Immature natural killer cell (primary cell): ENCODE data around the gene ZSCAN25. TPM values are rescaled to one million over a fixed set of nuclear protein-coding genes. Genes with fewer than 3 reads are reported as not detected.
"Not testable (repeated sequence)": the region's sequence is repeated elsewhere in the genome, so short reads cannot be mapped to it uniquely, and the experiment has no call there.

Experiments used
- DNase-seq, 3 donors: peaks; one replicate each; pipeline ENCODE4 v3.0.0; 2022; ENCODE audit warnings: mixed read lengths in 1 of 3
- H3K27ac Mint-ChIP-seq, 6 donors: one replicate each; pipeline ENCODE4 v1.8.0; 2020; ENCODE audit warnings: mixed read lengths in 6 of 6, mild to moderate bottlenecking in 5 of 6, inconsistent platforms in 4 of 6, moderate library complexity in 3 of 6
- H3K27me3 Mint-ChIP-seq, 3 donors: one replicate each; pipeline ENCODE4 v1.8.0; 2020 to 2021; ENCODE audit warnings: low read depth in 3 of 3, mild to moderate bottlenecking in 3 of 3, mixed read lengths in 3 of 3, moderate library complexity in 3 of 3, inconsistent platforms in 1 of 3
- H3K36me3 Mint-ChIP-seq, 3 donors: one replicate each; pipeline ENCODE4 v1.8.0; 2020; ENCODE audit warnings: mixed read lengths in 3 of 3, inconsistent platforms in 2 of 3, mild to moderate bottlenecking in 2 of 3
- H3K4me1 Mint-ChIP-seq, 2 donors: one replicate each; pipeline ENCODE4 v1.8.0; 2020; ENCODE audit warnings: inconsistent platforms in 2 of 2, mild to moderate bottlenecking in 2 of 2, mixed read lengths in 2 of 2, moderate library complexity in 1 of 2
- H3K4me3 Mint-ChIP-seq, 5 donors: one replicate each; pipeline ENCODE4 v1.8.0; 2020; ENCODE audit warnings: mild to moderate bottlenecking in 5 of 5, mixed read lengths in 5 of 5, inconsistent platforms in 3 of 5, moderate library complexity in 3 of 5
- H3K9me3 Mint-ChIP-seq, 6 donors: one replicate each; pipeline ENCODE4 v1.8.0; 2020; ENCODE audit warnings: mild to moderate bottlenecking in 6 of 6, mixed read lengths in 6 of 6, inconsistent platforms in 4 of 6, moderate library complexity in 3 of 6
- polyA plus RNA-seq, 3 donors: library from polyadenylated mRNA; unstranded; fragments of 300-500 nt; fragmentation: Illumina TruSeq; gene quantifications; one replicate each; pipeline ENCODE4 v1.2.3, GENCODE V29; 2021

Gene ZSCAN25
- polyA plus RNA-seq, 3 donors from 2014 or later = 7.6 to 14.9 (median 9.6) TPM

- peaks cover 10 to 32% (median 24%) of the 10 kb centered on the region in 3 donors for H3K36me3 Mint-ChIP-seq
- H3K4me3 Mint-ChIP-seq = no peak overlapping the region
- no peak for DNase-seq
- H3K4me1 Mint-ChIP-seq = no peaks in the 10 kb centered on the region
- no peaks in the 10 kb centered on the region for H3K9me3 Mint-ChIP-seq
- H3K27ac Mint-ChIP-seq = peak overlapping the region in 1 of 6 donors; percentile 7
- H3K27me3 Mint-ChIP-seq = peaks cover 0 to 2% (median 0%) of the 10 kb centered on the region in 3 donors
Measured at GRCh38 chr7:99643464-99643863, 26.7 kb downstream of the ZSCAN25 start.

- DNase-seq = no peak
- Mint-ChIP-seq H3K27me3 (peaks cover 0 to 2% (median 0%) of the 10 kb centered on the region in 3 donors), H3K36me3 (peaks cover 10 to 32% (median 24%) of the 10 kb centered on the region in 3 donors), H3K4me1 (no peaks in the 10 kb centered on the region), H3K4me3 (no peak overlapping the region), H3K27ac (no peak overlapping the region), H3K9me3 (no peaks in the 10 kb centered on the region)
Measured at GRCh38 chr7:99644431-99644830, 27.7 kb downstream of the ZSCAN25 start.

GRCh38 chr7:99645590-99645989, 28.8 kb downstream of the ZSCAN25 start:
- peaks cover 0 to 2% (median 0%) of the 10 kb centered on the region in 3 donors for H3K27me3 Mint-ChIP-seq
- no peak overlapping the region for H3K4me3 Mint-ChIP-seq
- peaks cover 10 to 32% (median 24%) of the 10 kb centered on the region in 3 donors for H3K36me3 Mint-ChIP-seq
- no peak for DNase-seq
- no peaks in the 10 kb centered on the region for H3K9me3 Mint-ChIP-seq
- peak overlapping the region in 1 of 6 donors; percentile 16 for H3K27ac Mint-ChIP-seq
- no peaks in the 10 kb centered on the region for H3K4me1 Mint-ChIP-seq

GRCh38 chr7:99648843-99649242, 32.1 kb downstream of the ZSCAN25 start:
- Mint-ChIP-seq H3K27ac (no peak overlapping the region), H3K36me3 (peaks cover 10 to 28% (median 27%) of the 10 kb centered on the region in 3 donors), H3K4me1 (no peaks in the 10 kb centered on the region), H3K4me3 (no peak overlapping the region), H3K27me3 (peaks cover 0 to 2% (median 0%) of the 10 kb centered on the region in 3 donors), H3K9me3 (no peaks in the 10 kb centered on the region)
- no peak for DNase-seq

- no peak for DNase-seq
- Mint-ChIP-seq H3K4me3 (no peak overlapping the region), H3K27me3 (peaks cover 0 to 2% (median 0%) of the 10 kb centered on the region in 3 donors), H3K27ac (no peak overlapping the region), H3K9me3 (no peaks in the 10 kb centered on the region), H3K4me1 (no peaks in the 10 kb centered on the region), H3K36me3 (peaks cover 0 to 17% (median 10%) of the 10 kb centered on the region in 3 donors)
Measured at GRCh38 chr7:99651290-99651689, 34.5 kb downstream of the ZSCAN25 start.

- no peak overlapping the region for H3K27ac Mint-ChIP-seq
- no peak overlapping the region for H3K4me3 Mint-ChIP-seq
- H3K36me3 Mint-ChIP-seq = peaks cover 0 to 14% (median 12%) of the 10 kb centered on the region in 3 donors
- no peaks in the 10 kb centered on the region for H3K27me3 Mint-ChIP-seq
- H3K4me1 Mint-ChIP-seq = no peaks in the 10 kb centered on the region
- no peak for DNase-seq
- no peaks in the 10 kb centered on the region for H3K9me3 Mint-ChIP-seq
Measured at GRCh38 chr7:99652671-99653070, 35.9 kb downstream of the ZSCAN25 start.

DNA sequence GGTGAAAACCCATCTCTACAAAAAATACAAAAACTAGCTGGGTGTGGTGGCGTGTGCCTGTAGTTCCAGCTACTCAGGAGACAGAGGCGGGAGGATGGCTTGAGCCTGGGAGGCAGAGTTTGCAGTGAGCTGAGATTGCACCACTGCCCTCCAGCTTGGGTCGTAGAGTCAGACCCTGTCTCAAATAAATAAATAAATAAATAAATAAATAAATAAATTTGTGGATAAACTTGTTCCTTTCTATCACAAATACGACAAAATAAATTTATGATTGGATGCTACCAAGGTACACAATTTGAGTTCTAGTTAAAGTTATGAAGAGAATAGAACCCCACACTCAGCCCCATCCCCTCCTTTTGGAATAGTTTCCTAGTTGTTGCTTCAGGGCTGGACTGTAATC, 36.5 kb downstream of the ZSCAN25 start:
- H3K4me3 Mint-ChIP-seq, H3K27me3 Mint-ChIP-seq, H3K4me1 Mint-ChIP-seq, DNase-seq, H3K9me3 Mint-ChIP-seq, H3K27ac Mint-ChIP-seq: not testable (repeated sequence)
- peaks cover 0 to 11% (median 7%) of the 10 kb centered on the region in 3 donors for H3K36me3 Mint-ChIP-seq

DNA sequence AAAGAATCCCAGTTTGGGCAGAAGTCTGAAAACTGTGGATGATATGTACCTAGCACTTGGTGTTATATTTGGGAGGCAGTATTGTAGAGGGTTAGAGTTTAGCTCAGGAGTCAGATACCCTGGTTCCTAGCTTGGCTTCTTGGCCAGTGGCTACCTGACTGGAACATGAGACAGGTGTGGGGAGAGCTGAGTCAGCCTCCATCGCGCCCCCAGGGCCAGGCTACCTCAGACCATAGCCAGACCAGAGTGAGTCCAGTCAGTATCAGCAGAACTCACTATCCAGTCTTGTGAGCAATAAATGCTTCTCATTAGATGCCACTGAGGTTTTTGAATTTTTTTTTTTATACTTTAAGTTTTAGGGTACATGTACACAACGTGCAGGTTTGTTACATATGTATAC, 37.0 kb downstream of the ZSCAN25 start:
- Mint-ChIP-seq H3K4me3 (no peak overlapping the region), H3K27ac (no peak overlapping the region), H3K9me3 (no peaks in the 10 kb centered on the region), H3K27me3 (no peaks in the 10 kb centered on the region), H3K36me3 (peaks cover 0 to 14% (median 6%) of the 10 kb centered on the region in 3 donors), H3K4me1 (no peaks in the 10 kb centered on the region)
- DNase-seq = no peak

DNA sequence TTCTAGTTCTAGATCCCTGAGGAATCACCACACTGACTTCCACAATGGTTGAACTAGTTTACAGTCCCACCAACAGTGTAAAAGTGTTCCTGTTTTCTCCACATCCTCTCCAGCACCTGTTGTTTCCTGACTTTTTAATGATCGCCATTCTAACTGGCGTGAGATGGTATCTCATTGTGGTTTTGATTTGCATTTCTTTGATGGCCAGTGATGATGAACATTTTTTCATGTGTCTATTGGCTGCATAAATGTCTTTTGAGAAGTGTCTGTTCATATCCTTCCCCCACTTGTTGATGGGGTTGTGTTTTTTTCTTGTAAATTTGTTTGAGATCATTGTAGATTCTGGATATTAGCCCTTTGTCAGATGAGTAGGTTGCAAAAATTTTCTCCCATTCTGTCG, 37.9 kb downstream of the ZSCAN25 start:
- not testable (repeated sequence) for H3K9me3 Mint-ChIP-seq, DNase-seq, H3K4me1 Mint-ChIP-seq, H3K27me3 Mint-ChIP-seq, H3K27ac Mint-ChIP-seq, H3K4me3 Mint-ChIP-seq
- peaks cover 0 to 17% (median 6%) of the 10 kb centered on the region in 3 donors for H3K36me3 Mint-ChIP-seq

GRCh38 chr7:99657879-99658278, 41.1 kb downstream of the ZSCAN25 start:
- not testable (repeated sequence) for DNase-seq, H3K27me3 Mint-ChIP-seq, H3K4me1 Mint-ChIP-seq, H3K27ac Mint-ChIP-seq, H3K9me3 Mint-ChIP-seq, H3K4me3 Mint-ChIP-seq
- peaks cover 4 to 25% (median 19%) of the 10 kb centered on the region in 3 donors for H3K36me3 Mint-ChIP-seq

DNA sequence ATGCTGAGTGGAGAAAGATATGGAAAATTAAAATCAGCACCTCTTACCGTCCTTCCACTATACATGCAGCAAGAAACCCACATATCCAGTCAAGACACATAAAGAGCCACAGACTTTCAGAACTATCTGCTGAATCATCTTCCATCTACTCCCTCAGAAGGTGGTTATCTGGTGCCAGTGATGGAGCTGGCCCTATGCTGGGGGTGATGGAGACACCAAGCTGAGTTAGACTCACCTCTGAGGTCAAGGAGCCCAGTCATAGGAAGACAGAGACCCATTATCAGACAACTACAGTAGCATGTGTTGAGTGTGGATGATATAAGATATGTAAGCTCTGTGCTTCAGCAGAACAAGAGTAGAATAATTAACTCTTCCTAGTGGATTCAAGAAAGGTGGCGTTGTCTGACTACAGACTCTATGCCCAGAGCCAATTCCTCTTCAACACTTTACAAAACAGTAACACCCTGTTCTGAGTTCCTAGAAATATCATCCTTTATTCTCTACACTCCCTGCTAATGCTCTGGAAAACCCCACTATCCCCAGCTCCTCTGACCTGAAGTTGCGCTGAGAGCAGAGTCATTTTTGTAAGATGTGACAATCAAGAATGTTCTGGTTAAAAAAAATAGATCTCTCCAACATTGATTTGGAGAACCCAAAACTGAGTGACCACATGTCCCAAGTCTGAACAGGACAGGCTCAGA, 48.7 kb downstream of the ZSCAN25 start:
- Mint-ChIP-seq H3K36me3 (peaks cover 8 to 41% (median 29%) of the 10 kb centered on the region in 3 donors), H3K4me3 (no peak overlapping the region), H3K4me1 (no peaks in the 10 kb centered on the region), H3K27me3 (no peaks in the 10 kb centered on the region), H3K9me3 (no peaks in the 10 kb centered on the region), H3K27ac (no peak overlapping the region)
- no peak for DNase-seq

DNA sequence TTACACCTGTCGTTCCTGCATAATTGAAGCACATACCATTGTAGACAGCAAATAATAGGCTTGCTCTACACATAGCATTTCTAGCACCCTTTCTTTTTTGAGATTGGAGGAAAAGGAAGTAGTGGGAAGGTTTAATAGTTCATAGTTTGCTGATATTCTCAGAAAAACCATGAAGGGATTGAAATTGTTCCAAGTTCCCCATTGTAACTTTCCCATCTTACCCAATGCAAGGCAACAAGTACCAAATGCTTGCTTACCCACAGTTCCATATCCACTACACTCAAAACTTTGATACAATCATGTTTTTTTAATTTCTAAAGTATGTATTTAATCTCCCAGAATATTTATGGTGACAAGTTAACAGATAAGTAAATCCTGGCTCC, 49.3 kb downstream of the ZSCAN25 start:
- no peaks in the 10 kb centered on the region for H3K4me1 Mint-ChIP-seq
- no peak for DNase-seq
- peaks cover 11 to 39% (median 24%) of the 10 kb centered on the region in 3 donors for H3K36me3 Mint-ChIP-seq
- H3K27me3 Mint-ChIP-seq = no peaks in the 10 kb centered on the region
- no peaks in the 10 kb centered on the region for H3K9me3 Mint-ChIP-seq
- H3K4me3 Mint-ChIP-seq = no peak overlapping the region
- no peak overlapping the region for H3K27ac Mint-ChIP-seq

DNA sequence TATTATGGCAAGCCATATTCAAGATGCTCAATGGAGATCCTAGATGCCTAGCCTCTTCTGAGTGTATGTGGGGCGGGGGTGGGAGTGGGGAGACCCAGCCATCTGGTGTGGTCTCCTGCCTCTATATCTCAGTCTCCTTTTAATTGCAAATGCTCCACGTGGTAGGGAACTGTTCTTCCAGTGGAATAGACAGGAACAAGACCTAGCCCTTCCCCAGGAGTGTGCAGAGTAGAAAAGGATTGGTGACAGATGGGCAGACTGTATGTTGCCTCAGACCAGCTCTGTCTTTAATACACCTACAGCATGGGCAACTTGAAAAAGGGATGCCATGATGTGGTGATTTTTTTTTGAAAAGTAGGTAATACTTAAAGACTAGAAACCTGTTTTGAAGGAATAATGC, 50.4 kb downstream of the ZSCAN25 start:
- H3K4me1 Mint-ChIP-seq = no peaks in the 10 kb centered on the region
- no peak for DNase-seq
- no peak overlapping the region for H3K27ac Mint-ChIP-seq
- no peaks in the 10 kb centered on the region for H3K9me3 Mint-ChIP-seq
- no peaks in the 10 kb centered on the region for H3K27me3 Mint-ChIP-seq
- H3K4me3 Mint-ChIP-seq = no peak overlapping the region
- H3K36me3 Mint-ChIP-seq = peaks cover 11 to 36% (median 22%) of the 10 kb centered on the region in 3 donors

DNA sequence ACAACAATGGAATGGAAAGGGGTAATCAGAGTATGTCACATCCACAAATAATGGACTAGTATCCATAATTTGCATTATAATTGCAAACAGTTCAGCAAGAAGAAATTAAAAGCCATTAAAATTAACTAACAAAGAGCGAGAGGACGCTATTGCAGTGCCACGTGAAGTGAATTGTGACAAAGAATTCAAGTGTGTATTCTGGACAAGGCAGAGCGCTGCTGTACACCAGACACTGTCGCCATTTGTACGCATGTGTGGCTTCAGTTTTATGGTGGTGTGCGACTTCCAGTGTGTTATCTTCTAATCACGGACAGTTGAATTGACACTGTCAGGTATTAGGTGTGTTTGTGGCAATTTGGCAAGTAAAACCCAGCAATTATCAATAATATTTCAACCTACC, 51.8 kb downstream of the ZSCAN25 start:
- H3K27ac Mint-ChIP-seq = no peak overlapping the region
- H3K9me3 Mint-ChIP-seq = no peaks in the 10 kb centered on the region
- no peaks in the 10 kb centered on the region for H3K27me3 Mint-ChIP-seq
- H3K4me1 Mint-ChIP-seq = no peaks in the 10 kb centered on the region
- H3K36me3 Mint-ChIP-seq = peaks cover 11 to 27% (median 18%) of the 10 kb centered on the region in 3 donors
- DNase-seq = no peak
- H3K4me3 Mint-ChIP-seq = no peak overlapping the region

GRCh38 chr7:99669782-99670181, 53.0 kb downstream of the ZSCAN25 start:
- no peak overlapping the region for H3K27ac Mint-ChIP-seq
- H3K36me3 Mint-ChIP-seq = peaks cover 7 to 16% (median 11%) of the 10 kb centered on the region in 3 donors
- H3K4me3 Mint-ChIP-seq = no peak overlapping the region
- H3K9me3 Mint-ChIP-seq = no peaks in the 10 kb centered on the region
- no peak for DNase-seq
- H3K4me1 Mint-ChIP-seq = no peaks in the 10 kb centered on the region
- no peaks in the 10 kb centered on the region for H3K27me3 Mint-ChIP-seq
